ENCODE measurements around the gene NGRN.
"Not testable (repeated sequence)": the region's sequence is repeated elsewhere in the genome, so short reads cannot be mapped to it uniquely, and the experiment has no call there.

Gene NGRN

GRCh38 chr15:90234096-90234988 is 31.1 kb upstream of the NGRN start, which contains the start of gene GDPGP1:
TSS of gene GDPGP1 (plus strand) at chr15:90234209. CDS start at chr15:90240909, 6,700 bp downstream.
- no peak for DNase-seq

GRCh38 chr15:90239371-90239770 is 26.1 kb upstream of the NGRN start:
- DNase-seq = peak; percentile 56

GRCh38 chr15:90240856-90241255 is 24.6 kb upstream of the NGRN start:
- no peak for DNase-seq

GRCh38 chr15:90241343-90242192 is 23.9 kb upstream of the NGRN start:
- peak; percentile 31 for DNase-seq

GRCh38 chr15:90243943-90244639 is 21.4 kb upstream of the NGRN start:
- no peak for DNase-seq

GRCh38 chr15:90248789-90249202 is 16.7 kb upstream of the NGRN start:
- peak; percentile 18 for DNase-seq

- DNase-seq = peak; percentile 90
Measured at GRCh38 chr15:90249203-90249863, 16.1 kb upstream of the NGRN start, which contains the start of gene TTLL13. TSS of gene TTLL13 (plus strand) at chr15:90249556. CDS start at chr15:90250631, 1,075 bp downstream.

GRCh38 chr15:90257776-90258175 is 7.7 kb upstream of the NGRN start:
- no peak for DNase-seq

- no peak for DNase-seq
Measured at GRCh38 chr15:90259524-90259923, 5.9 kb upstream of the NGRN start.

GRCh38 chr15:90260731-90261130 is 4.7 kb upstream of the NGRN start:
- not testable (repeated sequence) for DNase-seq

GRCh38 chr15:90261811-90262210 is 3.7 kb upstream of the NGRN start:
- DNase-seq = no peak

GRCh38 chr15:90262426-90262825 is 3.0 kb upstream of the NGRN start:
- no peak for DNase-seq

GRCh38 chr15:90264671-90265070 is 801 bp upstream of the NGRN start:
- DNase-seq = peak; percentile 16

GRCh38 chr15:90266061-90266431 is 574 bp downstream of the NGRN start:
- DNase-seq = peak; percentile 61

- peak; percentile 31 for DNase-seq
Measured at GRCh38 chr15:90266485-90266884, 1.0 kb downstream of the NGRN start.

GRCh38 chr15:90268415-90268814 is 2.9 kb downstream of the NGRN start:
- DNase-seq = no peak

GRCh38 chr15:90270502-90271150 is 5.2 kb downstream of the NGRN start:
- no peak for DNase-seq

- no peak for DNase-seq
Measured at GRCh38 chr15:90271459-90272166, 6.1 kb downstream of the NGRN start.

- DNase-seq = not testable (repeated sequence)
Measured at GRCh38 chr15:90278467-90278866, 13.0 kb downstream of the NGRN start.

GRCh38 chr15:90280743-90281142 is 15.3 kb downstream of the NGRN start:
- not testable (repeated sequence) for DNase-seq

GRCh38 chr15:90281637-90282036 is 16.2 kb downstream of the NGRN start:
- not testable (repeated sequence) for DNase-seq
